NCI-H2196 (cell line): ENCODE data around the gene PSMC3IP.

Experiments used
- DNase-seq: peaks from one replicate; lab custom pipeline; 2025; ENCODE audit not compliant: unreplicated experiment; lab: John Stamatoyannopoulos, UW

PSMC3IP gene

DNA sequence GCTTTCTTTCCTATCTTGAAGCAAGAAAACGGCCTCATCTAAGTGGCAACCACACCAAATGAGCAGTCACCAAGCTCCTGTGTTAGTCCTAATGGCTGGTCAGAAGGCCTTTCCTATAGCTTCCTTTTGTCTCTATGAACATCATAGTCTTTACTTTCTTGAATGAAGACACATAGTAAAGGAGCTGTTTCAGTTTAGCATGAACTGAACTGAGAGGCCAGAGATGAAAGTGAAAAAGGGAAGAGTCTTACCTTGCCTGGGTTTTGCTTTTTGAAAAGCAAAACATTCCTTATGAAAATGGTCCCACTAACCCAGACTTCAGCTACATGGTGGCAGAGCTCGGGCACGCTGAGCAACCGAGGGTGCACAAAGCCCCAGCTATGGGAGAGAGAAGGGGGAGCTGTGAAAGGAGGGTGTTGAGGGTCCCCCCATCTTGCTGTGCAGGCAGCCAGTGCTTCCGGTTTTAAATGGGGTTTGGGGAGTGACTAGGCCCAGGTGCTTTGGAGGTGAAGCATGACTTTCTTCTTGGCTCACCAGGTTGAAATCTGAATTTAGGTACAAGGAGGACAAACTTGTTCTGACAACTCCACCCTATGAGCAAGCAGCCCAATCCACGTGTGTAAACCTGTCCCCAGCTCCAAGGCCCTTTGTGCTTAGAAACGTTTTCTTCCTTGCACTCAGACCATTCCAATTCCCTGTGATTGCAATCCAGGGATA lies 9.1 kb upstream of the PSMC3IP start:
- DNase-seq, result no peak

DNA sequence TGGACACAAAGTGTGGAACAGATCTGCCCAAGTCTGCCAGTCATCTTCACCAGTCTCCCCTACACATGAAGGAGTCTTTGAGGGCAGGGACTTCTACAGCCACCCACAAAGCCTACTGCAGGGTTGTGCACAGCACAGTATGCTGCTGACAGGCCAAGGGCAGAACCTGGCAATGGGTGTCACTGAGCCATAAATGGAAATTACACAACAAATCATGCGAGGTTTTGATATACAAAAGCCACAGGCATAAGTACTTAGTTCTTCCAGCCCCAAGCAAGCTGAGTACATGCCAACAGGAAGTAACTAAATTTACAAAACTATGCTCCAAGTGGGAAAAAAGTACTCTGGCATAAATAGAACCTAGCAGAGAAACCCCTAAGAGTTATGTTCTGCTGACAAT lies 7.8 kb upstream of the PSMC3IP start:
- DNase-seq, result no peak

DNA sequence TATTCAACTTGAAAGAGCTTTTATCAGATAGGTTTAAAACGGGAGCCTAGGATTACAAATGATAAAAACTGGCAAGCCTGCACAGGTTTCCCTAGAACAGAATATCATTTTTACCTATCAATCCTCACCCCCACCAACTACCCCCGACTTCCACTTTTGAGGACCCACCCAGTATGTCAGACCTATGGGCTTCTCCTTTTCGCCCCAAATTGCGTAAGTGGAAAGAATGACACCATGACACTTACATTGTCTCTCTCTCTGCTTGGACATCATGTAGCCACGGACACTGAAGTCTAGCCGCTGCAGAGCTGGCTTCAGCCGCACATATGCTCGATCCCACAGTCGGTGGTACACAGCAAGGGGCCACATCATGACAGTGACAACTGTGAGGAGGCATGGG lies 7.4 kb upstream of the PSMC3IP start:
- no peak for DNase-seq

DNA sequence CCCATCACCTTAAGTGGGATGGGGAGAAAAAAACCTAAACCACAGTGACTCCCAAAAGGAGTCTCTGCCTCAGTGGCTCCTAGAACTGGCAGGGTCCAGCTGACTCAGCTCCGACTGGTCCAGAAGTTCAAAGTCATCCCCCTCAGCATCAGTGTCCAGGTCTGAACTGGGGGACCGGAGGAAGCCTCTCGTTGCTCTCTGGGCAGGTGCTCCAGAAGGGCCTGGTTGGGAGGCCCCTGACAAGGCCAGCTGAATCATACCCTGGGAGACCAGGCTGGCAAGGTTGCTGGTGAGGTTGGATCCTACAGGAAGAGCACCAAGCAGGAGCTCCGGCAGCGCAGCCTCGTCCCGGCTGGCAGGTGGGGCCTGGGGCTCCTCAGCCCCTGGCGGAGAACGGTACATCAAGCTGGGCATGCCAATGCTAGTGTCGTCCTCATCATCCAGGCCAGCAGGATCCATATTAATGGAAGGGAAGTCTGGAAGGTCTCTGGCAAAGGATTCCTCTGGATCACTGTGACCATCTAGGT lies 4.3 kb upstream of the PSMC3IP start:
- no peak for DNase-seq

DNA sequence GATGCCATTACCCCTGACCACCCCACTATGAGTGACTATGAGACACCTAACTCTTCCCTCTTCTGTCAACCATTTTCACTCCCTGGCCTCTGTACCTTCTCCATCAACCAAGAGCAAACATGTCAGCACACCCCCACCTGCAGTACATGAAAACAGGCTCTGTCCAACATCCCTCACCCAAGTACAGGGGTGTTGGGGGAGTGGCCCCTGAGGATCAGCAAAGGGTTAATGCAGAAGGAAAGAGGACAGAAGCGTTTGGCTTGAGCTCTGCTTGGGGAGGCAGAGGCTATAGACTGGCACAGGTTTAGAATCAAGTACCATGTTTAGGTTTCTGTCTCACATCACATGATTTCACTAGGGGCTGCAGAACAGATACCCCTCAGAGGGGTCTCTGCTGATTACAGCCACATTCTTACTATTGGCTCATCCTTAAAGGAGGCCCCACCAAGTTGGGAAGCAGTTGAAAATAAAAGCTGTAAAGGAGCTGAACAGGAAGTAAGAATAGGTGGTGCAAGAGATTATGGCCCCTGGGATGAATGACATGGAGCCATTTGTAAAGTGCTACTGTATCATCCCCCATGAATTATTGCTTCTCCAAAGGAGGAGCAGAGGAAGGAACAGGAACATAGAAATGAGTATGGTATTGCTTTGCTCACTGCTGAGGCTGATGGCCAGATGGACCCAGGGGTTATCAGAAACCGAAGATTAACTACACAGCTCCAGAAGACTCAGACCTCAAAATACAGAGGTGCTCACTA lies 2.4 kb upstream of the PSMC3IP start:
- DNase-seq, result no peak

DNA sequence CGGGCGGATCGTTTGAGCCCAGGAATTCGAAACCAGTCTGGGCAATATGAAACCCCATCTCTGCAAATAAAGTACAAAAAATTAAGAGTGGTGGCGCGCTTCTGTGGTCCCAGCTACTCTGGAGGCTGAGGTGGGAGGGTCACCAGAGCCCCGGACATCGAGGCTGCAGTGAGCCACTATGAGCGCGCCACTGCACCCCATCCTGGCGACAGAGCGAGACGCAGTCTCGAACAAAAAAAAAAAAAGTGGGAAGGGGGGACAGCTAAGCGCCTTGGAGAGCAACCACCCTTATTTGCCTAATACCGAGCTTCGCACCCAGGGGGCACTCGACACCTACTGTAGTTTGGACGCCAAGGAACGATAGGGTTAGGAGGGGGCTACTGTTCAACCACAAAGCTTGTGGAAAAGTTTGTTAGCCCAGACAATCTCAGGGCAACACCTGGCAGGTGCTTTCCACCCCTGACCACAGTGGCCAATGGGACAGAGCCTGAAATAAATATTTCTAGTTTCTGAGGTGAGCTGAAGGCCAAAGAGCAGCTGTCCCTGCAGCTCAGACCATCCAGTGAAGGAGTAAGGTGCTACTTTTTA lies 847 bp upstream of the PSMC3IP start:
- DNase-seq, result peak; percentile 66

DNA sequence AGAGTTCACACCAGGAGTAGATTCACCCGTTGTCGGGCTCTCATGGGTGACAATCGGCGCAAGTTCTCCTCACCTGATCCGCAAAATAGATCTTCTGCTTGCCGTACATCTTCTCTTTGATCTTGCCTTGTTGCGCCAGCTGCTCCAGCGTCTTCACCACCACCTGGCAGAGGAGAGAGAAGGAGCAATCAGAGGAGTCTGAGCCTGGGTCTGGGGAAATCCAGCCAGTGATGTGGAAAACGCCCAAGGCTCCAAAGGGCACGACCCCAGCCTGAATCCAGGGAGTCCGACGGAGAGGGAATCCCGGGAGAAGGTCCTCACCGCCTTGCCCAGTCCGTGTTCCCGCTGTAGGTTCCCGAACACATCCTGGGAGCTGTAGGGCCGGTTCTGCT lies 393 bp downstream of the PSMC3IP start:
- no peak for DNase-seq

DNA sequence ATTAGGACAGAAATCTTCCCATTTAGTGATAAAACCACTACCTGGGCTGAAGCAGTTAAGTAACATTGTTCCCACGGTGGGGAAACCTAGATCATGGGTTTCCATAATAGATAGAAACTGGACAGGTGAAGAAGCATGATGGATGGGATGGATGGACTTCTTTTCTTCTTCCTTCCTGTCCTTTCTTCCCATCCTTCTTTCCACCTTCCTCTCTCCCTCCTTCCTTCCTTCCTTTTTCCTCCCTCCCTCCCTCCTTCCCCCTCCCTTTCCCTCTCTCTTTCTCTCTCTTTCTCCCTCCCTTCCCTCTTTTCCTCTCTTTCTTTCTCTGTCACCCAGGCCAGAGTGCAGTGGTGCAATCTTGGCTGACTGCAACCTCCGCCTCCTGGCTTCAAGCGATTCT lies 3.1 kb downstream of the PSMC3IP start:
- DNase-seq, result no peak

DNA sequence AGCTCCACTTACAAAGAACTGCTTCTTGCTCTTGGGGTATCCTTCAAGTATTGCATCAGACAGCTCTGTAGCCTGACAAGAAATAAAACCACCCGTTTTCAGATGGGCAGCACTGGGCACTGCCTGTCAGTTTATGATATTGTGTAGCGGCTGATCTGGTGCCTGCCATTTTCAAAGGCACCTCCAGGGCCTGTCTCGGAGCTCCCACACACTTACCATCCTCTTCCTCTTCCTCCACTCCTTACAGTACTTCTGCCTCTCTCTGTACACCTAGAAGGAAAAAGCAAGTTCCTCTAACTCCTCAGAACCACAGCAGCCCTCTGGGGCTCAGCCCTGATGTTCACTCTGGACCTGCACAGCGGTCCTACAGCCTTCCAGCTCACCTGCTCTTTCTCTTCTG lies 4.4 kb downstream of the PSMC3IP start:
- DNase-seq, result no peak

DNA sequence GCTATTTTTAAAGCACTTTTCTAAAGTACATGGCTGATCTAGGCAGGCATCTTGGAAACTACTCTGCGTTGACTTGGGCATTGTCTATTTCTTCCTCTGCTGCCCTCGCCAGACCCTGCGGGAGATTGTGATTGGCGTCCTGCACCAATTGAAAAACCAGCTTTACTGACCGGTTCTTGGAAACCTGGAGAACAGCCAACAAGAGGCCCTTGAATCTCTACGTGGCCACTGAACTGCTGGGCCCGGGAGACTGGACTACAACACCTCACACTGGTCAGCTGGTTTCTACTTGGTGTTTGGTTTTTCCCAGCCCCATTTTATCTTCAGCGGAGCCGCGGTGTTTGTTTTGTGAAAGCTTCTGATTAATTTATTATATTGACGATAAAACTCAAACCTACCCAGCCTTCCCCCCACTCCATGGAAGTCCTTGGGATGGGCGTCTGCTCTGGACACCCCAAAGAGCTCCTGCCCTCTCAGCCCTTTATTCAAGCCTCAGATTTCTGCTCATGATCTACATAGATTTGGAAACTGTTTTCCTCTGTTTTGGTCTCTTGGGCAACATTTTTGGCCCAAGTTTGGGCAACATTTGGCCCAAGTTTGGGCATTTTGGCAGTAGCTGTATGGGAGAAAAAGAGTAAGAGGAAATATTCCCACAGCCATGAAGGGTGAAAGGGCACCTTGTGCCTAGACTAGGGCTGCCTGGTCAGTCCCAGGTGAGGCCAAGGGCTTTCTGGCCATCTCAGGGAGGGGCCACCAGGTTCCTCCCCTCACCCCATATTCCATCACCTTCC lies 5.9 kb downstream of the PSMC3IP start:
- no peak for DNase-seq

DNA sequence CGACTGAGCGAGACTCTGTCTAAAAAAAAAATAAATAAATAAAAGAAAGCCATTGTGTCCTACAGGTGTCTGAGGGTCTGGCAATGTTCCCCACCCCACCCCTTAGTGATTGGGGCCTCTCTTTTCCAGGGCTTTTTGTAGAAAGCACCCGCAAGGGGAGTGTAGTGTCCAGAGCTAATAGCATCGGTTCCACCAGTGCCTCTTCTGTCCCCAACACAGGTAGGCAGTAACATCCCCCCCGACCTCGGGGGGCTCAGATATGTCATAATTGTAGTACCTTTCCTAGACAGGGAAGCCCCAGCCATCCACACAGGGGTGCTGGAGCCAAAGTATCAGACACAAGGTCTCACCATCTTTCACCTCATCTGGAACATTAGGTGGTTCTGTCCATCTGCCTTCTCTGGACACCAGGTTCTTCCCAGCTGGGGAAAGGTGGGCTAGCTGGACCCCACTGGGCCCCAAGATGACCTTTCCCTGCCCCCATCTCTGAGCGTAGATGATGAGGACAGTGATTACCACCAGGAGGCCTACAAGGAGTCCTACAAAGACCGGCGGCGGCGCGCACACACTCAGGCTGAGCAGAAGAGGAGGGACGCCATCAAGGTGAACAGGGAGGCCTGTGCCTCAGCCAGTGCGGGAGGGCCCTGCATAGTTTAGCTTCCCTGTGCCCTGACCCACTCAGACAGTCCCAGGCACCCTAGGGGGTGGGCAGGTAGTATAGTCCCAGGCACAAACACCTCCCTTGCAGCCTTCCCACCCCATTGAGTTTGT lies 9.0 kb downstream of the PSMC3IP start:
- DNase-seq, result no peak

DNA sequence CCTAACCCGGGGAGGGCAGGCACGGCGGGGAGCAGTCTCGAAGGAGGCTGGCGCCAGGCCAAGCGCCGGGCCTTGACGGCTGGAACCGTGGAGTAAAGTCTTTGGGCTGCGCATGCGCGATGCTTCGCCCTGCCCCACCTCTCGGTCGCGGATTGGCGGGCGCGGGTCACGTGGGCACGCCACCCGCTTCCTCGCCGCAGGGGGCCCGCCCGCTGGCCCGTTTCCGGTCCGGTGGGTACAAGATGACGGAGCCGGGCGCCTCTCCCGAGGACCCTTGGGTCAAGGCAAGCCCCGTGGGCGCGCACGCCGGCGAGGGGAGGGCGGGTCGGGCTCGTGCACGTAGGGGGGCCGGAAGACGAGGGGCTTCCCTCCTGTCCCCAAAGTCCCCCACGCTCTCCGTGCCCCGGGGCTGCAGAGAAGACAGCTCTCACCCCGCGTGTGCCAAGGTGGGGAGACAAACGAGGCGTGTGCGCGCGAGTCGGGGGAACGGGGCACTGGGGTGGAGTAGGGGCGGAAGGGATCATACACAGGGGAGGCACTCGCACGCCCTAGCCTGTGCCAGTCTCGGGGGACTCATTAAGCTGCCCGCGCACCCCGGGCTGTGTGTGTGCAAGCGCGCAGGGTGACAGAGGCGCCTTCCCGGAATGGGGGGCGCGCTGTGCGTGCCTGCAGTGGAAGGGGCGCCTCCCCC lies 10.5 kb downstream of the PSMC3IP start, which contains the start of gene MLX:
Gene MLX, plus strand, starts transcription at position 218 of the 691 bp plus-strand sequence. Its CDS starts 25 bp downstream, at position 243.
- peak; percentile 89 for DNase-seq

DNA sequence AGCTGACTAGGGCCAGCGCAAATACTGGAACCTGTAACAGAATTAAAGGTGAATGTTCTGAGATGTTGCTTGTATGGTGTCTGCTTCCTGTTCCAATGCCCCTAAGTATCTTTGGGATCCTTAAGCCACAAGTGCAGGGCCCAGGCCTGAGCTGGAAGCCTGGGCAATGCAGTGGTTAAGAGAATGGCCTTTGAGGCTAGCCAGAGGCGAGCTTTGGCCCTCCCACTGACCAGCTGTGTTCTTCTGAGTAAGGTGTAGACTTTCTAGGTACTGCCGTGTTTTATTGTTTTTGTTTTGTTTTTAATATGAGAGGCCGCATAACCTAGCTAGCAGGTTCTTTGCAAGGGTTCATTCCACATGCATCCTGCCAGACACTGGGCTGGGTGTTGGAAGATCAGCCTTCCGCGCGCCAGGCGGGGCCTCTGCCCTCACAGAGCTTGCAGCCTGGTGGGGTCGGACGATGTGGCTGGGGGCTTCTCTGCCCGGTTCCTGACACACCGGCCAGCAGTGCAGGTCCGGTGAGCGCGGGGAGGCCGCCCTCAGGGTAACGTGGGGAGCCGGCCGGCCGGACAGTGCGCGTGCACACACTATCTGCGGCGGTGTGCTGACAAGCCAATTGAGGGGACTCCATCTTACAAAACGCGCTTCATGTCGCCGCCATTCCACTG lies 11.2 kb downstream of the PSMC3IP start:
- DNase-seq, result no peak

DNA sequence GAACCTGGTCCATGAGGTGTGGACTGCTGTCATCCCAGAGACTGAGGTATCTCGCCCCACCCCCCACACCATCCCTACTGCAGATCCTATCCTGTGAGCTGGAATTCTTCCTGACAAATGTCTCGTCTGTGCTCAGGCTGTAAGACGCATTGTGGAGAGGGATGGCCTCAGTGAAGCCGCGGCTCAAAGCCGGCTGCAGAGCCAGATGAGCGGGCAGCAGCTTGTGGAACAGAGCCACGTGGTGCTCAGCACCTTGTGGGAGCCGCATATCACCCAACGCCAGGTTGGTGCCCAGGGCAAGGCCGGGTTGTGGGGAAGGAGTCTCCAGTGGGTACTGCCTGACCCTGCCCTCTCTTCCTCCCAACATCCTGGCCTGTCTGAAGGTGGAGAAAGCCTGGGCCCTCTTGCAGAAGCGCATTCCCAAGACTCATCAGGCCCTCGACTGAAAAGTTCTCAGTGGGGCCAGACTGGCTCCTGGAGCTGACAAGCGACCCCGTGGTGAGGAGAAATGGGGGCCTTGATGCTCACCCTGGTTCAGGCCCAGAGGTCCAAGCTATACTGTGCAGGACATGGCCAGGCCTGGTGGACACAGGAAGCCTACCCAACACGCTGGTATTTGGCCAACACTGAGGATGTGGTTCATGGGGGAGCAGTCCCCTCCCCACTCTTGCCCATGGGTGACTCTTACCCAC lies 11.9 kb downstream of the PSMC3IP start:
- DNase-seq, result no peak

DNA sequence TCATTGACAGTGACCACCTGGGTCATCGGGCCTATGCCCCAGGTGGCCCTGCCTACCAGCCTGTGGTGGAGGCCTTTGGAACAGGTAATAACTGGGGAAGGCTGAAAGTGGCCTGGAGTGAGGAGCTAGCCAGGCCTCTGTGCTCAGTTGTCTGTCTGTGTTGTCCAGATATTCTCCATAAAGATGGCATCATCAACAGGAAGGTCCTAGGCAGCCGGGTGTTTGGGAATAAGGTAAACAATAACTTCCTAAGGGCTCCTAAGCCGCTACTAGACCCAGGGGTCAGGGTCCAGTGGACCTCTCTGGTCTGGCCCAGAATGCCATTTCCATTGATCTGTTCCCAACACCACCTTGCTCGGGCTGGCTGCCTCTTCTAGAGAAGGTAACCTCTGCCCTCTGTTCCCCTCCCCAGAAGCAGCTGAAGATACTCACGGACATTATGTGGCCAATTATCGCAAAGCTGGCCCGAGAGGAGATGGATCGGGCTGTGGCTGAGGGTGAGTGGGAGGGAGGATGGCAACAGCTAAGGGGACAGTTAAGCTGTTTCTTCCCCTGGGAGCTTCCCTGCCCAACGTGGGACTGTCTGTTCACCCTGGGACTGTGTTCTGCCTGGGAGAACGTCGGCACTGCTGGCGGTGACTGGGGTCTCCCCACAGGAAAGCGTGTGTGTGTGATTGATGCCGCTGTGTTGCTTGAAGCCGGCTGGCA lies 12.6 kb downstream of the PSMC3IP start:
- no peak for DNase-seq

DNA sequence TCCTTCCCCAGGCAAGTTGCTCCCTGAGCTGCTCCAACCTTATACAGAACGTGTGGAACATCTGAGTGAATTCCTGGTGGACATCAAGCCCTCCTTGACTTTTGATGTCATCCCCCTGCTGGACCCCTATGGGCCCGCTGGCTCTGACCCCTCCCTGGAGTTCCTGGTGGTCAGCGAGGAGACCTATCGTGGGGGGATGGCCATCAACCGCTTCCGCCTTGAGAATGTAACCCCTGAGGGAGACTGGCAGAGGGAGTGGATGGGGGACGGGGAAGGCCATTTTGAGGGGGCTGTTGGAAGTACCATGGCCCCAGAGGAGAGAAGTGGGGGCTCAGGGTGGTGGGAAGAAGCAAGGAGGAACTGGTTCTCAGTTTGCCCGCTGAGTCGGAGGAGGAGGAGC lies 13.6 kb downstream of the PSMC3IP start:
- no peak for DNase-seq

DNA sequence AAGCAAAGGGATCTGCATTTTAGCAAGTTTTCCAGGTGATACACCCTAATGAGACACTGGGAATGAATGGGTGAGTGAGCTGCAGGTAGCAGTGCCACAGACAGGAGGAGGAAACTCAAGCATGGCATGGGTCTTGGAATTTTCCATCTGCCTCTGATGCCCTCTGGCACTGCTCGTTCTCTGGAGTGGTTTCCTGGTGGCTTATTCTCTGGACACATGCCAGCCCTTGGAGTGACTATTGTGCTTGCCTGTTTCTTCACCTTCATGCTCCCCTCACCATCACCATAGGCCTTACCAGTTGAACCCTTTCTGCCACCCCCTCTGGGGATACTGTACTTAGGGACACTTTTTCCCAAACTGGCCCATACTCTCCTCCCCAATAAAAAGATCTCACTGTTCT lies 14.0 kb downstream of the PSMC3IP start:
- no peak for DNase-seq

DNA sequence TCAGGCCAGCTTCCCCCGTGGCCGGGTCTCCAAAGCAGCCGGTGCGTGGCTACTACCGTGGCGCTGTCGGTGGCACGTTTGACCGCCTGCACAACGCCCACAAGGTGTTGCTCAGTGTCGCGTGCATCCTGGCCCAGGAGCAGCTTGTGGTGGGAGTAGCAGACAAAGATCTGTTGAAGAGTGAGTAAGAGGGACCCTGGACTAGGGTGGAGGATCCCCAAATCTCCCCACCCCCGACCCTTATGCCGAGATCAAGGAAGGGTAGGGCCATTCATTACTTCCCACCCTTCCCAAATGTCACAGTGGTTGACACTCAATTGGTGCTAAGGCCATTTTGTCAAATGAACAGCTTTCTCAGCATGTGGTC lies 14.4 kb downstream of the PSMC3IP start:
- DNase-seq, result no peak
